HG03108 (cell line): Measurements from ENCODE around the gene JARID2.

Experiments
- ATAC-seq: cut with Tn5 transposase; IDR thresholded peaks from one replicate; pipeline ENCODE4 v1.9.1; 2021; ENCODE audit warnings: moderate library complexity; ENCODE audit not compliant: unreplicated experiment

The JARID2 gene

DNA sequence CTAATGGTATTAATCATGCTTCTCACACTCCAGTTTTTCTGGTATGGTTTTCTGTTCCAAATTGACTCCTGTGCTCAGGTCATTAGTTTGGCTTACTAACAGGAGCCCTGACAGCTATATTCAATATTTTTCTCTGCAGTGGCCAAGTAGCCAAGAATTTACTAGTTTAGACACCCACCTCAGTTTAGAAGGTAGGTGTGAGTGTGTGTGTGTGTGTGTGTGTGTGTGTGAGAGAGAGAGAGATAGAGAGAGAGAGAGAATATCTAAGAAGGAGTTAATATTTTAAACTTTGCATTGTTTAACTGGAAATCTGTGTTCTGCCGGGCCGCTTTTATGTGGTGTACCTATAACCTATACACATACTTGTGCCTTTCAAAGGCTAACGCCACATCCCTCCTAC, 18.5 kb downstream of the JARID2 start:
- no peak for ATAC-seq

DNA sequence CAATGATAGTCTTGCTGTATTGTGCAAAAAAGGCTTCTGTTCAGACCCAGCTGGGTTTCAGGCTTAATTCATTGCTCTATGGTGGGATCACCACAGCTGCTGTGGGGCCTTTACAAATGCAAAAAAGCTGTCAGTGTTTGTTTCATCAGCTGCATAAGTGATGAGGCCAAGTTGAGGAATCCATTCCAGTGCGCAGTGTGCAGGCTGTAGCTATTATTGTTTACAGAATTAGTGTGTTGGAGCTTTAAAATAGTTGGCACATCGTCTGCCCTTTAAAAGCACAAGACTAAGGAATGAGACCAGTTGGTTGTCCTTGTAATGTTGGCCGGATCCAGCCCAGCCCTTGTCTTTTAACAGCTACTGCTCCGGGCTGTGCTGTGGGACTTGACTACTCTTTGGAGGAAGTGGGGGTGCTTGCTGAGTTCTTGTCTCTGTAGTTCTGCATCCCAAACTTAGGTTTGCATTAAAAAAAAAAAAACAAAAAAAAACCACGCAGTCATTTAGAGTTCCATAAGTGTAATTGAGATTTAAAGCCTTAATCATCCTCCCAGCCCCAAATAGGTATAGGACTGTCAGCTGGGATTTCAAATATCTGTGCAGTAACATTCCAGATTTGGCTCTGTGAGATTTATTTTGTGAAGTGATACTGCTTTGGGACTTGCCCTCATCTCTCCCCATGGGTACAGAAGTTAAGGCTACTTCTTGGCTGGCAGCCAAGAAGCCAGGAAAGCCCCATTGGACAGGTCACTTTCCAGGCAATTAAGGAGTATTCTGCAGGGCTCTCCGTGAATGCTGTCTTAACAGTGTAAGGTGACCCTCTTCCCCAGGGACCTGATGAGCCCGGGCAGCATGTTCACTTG, 19.3 kb downstream of the JARID2 start:
- no peak for ATAC-seq

DNA sequence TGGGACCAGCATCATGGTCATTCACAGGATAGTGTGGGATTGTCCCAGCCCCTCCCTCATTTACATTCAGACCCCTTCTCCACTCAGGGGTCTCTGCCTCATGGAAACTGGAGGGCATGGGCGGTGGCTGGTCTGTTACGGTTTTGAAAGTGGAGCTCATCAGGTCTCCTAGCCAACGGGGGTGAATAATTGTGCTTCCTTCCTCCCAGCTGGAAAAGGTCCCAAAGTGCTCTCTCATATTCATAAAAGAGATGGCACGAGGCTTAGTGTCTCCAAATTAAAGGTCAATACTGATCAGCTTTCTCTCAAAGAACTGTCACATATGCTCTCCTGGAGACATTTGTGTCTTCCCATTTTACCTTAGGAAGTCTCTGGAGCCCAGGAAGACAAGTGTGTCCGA, 19.9 kb downstream of the JARID2 start:
- ATAC-seq: no peak

DNA sequence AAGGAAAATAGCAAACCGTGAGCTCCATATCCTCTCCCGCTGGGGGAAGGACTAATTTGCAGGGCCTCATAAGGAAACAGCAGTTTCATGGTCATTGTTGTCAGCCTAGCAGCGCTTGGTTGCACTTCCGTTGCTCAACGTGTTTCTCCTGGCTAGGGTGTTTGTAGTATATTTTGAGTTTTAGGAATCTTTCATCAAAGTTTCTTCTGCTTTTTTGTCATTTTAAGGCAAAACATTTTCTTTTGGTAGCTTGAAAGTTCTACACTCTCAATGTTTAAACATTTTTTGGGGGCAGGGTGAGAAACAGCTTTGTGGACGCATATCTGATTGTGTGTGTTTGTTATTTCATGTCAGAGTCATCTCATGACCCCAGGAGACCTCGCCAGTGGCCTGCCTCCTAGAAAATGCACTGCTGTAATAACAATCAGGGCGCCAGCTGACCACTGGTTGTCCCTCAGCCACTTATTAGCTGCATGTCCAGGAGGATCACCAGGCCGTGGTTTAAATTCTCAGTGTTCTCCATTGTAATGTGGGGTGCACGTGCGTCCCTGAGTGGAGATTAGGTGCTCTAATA, 20.6 kb downstream of the JARID2 start:
- ATAC-seq: peak; percentile 65

DNA sequence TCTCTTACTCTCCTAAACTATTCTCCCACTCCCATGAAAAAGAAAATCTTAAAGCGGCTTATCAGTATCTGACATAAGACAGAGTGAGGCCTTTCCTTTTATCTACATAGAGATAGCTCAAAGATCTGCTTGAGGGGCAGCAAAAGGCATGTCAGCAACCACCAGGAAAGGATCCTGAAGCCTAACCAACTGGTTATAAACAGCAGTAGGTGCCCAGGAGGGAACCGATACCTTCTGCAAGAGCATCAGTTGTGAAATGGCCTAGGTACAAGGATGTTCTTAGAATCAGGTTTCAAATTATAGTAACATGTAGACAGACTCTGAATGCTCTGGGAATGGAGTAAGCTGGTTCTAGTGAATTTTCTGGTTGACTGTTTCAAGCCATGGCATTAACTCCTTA, 21.4 kb downstream of the JARID2 start:
- ATAC-seq: no peak

DNA sequence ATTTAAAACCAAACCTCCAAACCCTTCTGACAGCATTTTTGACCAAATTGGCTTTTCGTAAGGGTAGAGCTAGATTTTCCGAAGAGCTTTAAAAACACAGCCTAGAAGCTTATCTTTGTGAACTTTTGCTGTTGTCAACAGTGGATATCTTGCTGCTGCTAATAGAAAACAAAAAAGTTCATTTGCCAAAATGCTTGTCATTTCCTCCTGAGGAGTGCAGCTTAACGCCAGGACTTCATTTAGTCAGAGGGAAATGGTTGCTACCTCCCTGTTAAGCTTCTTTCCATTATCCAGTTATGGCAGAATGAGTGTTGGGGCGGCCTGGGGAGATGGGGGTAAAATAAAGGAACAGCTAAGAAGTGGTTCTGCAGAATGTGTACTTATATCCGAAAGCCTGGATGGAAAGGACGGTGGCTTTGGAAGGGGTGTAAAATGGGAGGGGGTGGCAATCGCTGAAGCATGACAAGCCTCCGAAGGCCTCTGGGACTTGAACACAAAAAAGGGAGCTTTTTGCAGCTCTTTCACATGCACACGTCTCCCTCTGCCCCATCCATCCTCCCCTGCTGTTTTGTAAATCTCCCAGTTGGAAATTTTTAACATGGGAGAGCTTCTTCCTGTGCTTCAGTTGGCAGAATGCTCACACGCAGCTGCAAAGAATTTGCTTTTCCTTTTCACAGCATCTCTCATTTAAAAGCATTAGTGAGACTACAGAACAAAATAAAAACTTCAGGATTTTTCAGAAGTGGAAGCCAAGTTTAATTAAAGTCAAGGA, 22.5 kb downstream of the JARID2 start:
- ATAC-seq: no peak

DNA sequence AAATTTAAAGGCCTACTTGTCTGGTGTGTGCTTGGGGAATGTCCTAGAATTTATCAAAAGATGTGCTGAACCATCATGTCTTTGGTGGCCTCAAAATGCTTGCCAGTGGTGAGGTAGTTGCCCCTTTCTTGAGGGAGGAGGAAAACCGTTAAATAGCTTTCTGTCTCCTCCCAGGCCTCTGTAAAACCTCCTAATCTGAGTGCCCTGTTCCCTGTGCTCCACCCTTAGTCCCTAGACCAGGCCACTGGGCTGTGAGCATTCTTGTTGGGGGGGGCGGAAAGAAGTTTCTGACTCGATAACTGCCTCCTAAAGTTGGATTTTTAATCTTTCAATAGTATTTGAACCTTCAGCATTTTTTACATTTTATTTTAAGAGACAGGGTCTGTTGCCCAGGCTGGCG, 23.1 kb downstream of the JARID2 start:
- ATAC-seq: no peak

DNA sequence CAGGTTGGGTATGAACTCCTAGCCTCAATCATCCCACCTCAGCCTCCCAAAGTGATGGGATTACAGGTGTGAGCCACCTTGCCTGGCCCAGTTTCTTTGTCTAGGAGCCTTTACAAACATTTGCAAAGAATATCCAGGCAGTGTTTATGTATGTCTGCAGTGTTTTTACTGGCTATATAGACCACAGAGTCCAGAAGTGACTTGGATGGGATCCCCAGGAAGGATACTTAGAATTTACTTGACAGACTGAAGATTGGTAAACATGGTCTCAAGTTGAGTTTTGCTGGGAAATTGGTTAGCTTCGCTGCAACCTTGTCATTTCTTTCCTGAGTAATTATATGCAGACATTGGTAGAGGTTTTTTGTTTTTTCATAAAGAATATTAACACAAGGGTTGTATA, 23.8 kb downstream of the JARID2 start:
- ATAC-seq: no peak

DNA sequence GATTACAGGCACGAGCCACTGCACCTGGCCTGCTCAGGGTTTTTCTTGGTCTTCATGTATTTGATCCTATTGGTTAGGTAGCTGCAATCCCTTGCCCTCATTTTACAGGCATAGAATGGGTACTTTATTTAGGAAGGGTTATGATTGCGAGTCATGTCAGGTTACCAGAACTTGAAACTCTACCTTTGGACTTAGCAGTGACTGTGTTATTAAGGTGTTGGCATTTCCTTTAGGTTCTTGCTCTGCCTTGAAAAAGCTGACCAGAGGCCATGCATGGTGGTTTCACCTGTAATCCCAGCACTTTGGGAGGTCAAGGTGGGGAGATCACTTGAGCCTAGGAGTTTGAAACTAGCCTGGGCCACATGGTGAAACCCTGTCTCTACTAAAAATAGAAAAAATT, 24.5 kb downstream of the JARID2 start:
- no peak for ATAC-seq

DNA sequence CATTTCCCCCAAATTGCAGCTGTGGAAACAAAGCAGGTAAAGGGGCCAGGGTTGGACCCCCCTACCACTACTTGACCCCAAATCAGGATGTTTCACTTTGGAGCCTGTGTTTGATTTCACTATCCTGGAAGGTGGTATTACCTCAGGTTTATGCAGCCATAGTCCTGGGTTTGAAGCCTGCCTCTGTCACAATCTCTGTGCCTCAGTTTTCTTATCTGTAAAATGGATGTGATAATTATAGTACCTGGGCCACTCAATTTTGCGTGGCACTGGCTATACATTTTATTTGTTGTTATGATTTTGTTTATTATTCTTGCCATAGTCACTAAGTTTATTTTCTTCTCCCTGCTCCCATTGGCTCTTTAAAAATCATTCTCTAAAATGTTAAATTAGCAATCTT, 26.7 kb downstream of the JARID2 start:
- ATAC-seq: no peak

DNA sequence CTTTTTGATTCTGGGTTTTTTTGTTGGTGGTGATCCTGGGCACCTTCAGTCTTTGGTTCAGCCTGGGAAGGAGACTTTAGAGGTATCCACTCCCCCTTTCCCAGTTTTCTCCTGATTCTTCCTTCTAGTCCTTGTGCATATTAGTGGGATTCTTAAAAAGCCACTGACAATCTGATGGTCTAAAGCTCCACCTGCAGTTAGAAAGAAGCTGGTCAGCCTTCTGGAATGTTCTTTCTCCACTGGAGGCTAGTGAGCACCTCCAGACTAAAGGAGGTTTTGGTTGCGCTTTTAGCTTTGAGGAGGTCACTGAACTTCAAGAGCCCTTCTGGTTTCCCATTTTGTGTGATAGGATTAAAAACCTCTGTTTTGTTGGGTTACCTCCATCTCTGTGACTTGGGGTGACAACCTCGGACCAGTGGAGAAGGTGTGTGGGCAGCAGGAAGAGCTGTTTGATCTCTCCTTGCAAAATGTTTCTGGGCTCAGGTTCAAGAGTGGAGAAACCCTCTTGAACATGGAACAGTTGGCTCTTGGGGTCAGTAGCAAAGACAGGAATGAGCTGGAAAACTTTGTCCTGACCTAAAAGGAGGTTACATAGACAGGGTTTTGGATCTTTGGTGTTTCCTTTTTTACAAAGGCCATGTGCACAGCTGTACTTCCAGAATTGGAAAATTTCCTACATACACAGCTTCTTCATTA, 29.0 kb downstream of the JARID2 start:
- ATAC-seq: no peak

DNA sequence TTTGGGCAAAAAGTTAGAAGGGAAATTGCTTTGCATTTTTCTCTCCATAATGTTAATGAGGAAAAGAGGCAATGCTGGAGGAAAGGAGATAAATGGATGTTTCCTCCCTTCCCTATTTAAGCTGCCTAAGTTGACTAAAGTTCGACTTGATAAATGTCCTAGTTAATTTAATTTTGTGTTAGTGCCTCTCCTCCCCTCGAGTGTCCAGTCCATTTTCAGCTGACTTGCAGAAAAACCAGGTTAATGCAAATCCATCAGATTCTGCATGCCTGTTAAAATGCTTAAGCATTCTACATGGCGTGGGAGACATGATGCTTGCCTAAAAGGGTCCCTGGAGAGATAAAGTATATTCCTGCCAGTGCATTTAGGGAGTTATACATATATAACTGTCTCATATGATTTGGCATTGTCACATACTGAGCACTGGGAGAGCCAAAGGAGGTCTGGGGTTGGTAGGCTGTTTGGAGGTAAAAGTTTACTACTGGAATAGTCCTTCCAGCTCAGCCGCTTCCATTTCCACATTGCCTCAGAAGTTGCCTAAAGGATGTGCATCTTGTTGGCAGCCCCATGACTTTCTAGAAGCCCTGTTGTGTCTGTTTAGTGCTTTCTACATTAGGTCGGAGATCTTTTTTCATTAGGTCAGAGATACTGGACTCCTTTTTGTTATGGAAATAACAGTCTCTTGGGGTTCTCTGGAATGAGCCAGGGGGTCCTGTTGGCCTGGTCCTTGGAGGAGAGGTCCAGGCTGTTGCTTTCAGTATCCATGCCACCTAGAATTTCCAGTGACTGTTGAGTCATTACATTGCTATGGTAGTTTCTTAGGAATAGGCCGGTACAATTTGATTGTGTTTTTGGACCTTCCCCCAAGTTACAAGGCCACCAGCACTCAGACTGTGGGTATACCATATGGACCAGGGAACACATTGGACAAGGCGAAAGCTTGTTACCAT, 30.4 kb downstream of the JARID2 start:
- no peak for ATAC-seq

DNA sequence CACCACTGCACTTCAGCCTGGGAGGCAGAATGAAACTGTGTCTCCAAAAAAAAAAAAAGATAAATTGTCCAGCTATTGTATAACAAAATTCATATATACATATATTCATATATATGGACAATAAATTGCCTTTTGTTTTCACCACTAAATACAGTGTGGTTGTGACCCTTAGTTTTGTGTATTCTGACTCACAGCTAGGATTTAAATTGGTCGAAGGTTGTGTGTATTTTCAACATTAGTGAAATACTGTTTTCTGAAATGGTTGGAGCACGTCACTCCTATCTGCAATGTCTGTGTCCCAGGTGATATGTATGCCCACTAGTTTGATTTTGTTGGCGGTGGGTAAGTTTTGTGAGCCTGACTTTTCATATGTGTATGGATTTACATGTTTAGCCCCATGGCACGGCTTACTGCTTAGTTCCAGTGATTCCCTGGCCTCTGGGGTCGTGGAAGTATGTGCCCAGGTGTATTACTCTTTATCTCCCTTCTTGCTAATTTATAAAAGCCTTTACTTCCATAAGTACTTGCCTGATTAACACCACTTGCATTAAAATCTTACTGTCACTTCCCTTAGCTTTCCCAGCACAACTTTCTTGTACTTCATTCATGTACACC, 33.3 kb downstream of the JARID2 start:
- no peak for ATAC-seq

DNA sequence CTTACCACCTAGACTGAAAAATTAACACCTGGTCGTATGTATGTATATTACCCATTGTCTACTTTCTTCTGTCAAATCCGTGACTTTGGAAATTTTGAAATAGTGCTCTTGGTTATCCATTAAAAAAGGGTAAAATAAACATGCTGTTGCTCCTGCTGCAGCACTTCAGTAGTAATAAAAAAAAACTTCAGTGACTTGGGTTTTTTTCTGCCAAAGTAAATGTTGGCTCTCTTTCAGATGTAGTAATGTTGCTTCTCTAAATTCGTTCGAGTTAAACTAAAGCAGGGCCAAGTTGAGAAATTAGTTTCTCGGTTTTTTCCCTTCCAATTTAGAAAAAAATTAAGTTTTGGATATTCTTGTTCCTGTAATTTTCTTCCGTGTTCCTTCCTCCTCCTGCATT, 34.2 kb downstream of the JARID2 start:
- no peak for ATAC-seq

DNA sequence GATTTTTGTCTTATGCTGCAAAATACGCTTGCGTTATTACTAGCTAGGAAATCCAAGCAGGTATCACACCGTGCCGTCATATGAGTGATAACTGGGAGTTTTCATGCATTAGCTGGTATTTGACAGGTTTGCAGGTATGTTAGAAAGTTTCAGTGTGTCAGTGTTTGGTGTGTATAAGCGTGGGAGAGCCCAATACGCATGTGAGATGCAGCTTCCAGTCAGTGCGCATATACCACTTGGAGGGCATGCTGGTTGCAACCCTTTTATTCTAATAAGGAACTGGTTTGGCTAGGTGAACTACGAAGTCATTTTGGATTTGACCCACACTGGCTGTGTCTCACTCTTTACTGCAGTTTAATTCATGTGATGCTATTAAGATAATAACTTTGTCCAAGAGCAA, 35.1 kb downstream of the JARID2 start:
- ATAC-seq: no peak

DNA sequence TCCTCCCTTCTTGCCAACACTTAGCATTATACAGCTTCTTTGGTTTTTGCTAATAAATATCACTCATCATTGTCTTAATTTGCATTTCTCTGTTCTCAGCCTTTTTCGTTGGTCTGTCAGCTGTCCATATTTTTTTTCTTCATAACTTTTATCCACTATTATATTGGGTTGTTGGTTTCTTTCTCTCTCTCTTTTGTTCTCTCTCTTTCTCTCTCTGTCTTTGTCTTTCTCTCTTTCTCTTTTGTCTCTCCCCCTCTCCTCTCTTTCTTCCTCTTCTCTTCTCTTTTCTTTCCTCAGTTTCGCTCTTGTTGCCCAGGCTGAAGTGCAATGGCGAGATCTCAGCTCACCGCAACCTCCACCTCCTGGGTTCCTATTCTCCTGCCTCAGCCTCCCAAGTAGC, 36.5 kb downstream of the JARID2 start:
- no peak for ATAC-seq

DNA sequence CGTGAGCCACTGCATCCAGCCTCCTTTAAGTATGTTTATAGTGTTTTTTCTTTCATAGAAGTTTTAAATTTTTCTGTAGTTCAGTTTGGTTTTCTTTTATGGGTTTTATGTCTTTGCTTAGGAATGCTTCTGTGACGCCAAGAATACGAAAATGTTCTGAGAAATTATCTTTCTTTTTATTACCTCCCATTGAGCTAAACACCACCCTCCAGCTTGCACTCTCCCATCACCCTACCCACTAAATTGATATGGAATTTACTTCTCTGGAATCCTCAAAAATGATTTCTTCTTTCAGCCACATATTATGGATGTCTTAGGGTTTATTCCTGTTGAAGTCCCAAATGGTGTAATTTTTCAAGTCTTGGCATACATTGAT, 38.1 kb downstream of the JARID2 start:
- ATAC-seq: no peak

DNA sequence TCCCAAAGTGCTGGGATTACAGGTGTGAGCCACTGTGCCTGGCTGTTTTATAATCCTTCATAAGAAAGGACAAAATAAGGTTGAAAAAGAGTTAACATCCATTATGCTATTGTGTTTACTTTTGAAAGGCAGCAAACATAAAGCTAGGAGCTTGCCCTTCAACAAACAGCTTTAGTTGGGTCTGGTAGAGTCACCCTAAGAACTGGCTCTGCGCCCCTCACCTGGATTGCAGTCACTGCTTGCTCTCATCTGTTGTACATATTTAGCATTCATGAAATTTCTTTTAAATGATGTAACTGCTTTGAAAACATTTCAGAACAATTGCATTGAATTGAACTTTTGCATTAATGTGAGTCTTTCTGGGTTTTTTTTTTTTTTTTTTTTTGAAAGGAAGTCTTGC, 38.9 kb downstream of the JARID2 start:
- ATAC-seq: no peak

DNA sequence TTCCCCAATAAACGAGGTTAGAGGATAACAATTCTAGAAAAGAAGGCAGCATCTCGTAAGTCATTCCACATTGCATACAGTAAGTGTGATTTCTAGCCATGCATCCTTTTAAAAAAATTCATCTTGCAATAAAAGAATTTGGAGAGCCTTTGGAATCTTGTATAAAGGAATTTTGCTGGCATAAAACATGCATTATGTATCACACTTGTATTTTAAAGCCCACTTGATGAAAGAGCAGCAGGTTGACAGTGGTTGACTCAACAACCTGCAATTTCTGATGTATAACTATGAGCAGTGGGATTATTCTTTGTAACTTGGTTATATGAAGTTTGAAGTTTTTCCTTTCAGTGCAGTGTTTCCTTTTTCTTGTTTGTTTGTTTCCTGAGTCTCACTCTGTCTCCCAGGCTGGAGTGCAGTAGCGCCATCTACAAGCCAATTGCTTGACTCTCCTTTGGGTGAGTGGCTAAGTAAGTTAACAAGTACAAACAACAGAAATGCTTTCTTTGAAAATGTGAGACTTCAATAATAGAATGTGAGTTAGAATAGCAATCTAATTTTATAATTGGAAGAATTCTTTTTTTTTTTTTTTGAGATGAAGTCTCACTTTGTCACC, 39.9 kb downstream of the JARID2 start:
- no peak for ATAC-seq
